ENCODE measurements around the gene HIF1AN.

DNA sequence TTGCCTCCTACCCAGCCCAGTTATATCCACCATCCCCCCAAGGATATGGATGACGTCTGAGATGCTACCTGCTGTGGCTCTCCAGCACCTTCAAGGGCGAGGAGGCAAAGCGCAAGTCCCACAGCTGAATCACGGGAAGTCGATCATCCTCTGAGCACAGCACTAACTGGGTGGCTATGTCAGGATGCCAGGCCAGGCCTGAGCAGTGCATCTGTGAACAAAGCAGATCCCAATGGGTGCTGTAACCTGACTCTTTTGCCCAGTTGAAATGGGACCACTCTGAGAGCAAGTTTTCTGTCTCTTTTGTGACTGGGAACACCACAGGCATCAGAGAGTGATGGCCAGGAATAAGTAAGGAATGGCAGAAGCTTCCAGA lies 28.4 kb upstream of the HIF1AN start:
- TF ChIP-seq, protein P1, sequence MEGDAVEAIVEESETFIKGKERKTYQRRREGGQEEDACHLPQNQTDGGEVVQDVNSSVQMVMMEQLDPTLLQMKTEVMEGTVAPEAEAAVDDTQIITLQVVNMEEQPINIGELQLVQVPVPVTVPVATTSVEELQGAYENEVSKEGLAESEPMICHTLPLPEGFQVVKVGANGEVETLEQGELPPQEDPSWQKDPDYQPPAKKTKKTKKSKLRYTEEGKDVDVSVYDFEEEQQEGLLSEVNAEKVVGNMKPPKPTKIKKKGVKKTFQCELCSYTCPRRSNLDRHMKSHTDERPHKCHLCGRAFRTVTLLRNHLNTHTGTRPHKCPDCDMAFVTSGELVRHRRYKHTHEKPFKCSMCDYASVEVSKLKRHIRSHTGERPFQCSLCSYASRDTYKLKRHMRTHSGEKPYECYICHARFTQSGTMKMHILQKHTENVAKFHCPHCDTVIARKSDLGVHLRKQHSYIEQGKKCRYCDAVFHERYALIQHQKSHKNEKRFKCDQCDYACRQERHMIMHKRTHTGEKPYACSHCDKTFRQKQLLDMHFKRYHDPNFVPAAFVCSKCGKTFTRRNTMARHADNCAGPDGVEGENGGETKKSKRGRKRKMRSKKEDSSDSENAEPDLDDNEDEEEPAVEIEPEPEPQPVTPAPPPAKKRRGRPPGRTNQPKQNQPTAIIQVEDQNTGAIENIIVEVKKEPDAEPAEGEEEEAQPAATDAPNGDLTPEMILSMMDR (IDR thresholded peaks at IDR 0.05), result no peak
- no peak for TF ChIP-seq POLR2A (IDR thresholded peaks at IDR 0.05)
